ENCODE results near the gene SPG11. TPM values are rescaled to one million over a fixed set of nuclear protein-coding genes. Genes with fewer than 3 reads are reported as not detected.
"Not testable (repeated sequence)": the region's sequence is repeated elsewhere in the genome, so short reads cannot be mapped to it uniquely, and the experiment has no call there.

Gene SPG11
- total RNA-seq, 2 experiments from 2014 or later, result 83.2 to 96.4 TPM

GRCh38 chr15:44532275-44532674 is 131.2 kb downstream of the SPG11 start:
- peaks cover 12% of the 10 kb centered on the region for H3K4me1 Mint-ChIP-seq (ENCODE audit: low read depth)
- DNase-seq; H3K27ac Mint-ChIP-seq; H3K36me3 Mint-ChIP-seq (ENCODE audit: low read depth); H3K9me3 Mint-ChIP-seq; H3K27me3 Mint-ChIP-seq (ENCODE audit: low read depth); intact Hi-C loops (cut with micrococcal nuclease); H3K4me3 Mint-ChIP-seq: not testable (repeated sequence)
- CTCF ChIA-PET, result interaction anchor here (0.6 to 1.0 kb wide), 4 partner anchors 14 to 131 kb away, joined by 3 read pairs; partner anchors contain the start of gene SPG11

- Mint-ChIP-seq H3K27ac (no peak overlapping the region), H3K9me3 (no peaks in the 10 kb centered on the region), H3K4me3 (no peak overlapping the region), H3K27me3 (ENCODE audit: low read depth) (no peaks in the 10 kb centered on the region), H3K36me3 (ENCODE audit: low read depth) (peaks cover 4% of the 10 kb centered on the region), H3K4me1 (ENCODE audit: low read depth) (peaks cover 7% of the 10 kb centered on the region)
- no peak for DNase-seq
- CTCF ChIA-PET, result no interaction called here
- intact Hi-C loops (cut with micrococcal nuclease), result no loop called here
Observed at GRCh38 chr15:44530653-44531052, 132.8 kb downstream of the SPG11 start.

GRCh38 chr15:44529864-44530604 is 133.4 kb downstream of the SPG11 start:
- CTCF ChIA-PET, result no interaction called here
- Mint-ChIP-seq H3K9me3 (no peaks in the 10 kb centered on the region), H3K4me3 (no peak overlapping the region), H3K27ac (no peak overlapping the region), H3K36me3 (ENCODE audit: low read depth) (peaks cover 4% of the 10 kb centered on the region), H3K4me1 (ENCODE audit: low read depth) (peaks cover 5% of the 10 kb centered on the region), H3K27me3 (ENCODE audit: low read depth) (no peaks in the 10 kb centered on the region)
- intact Hi-C loops (cut with micrococcal nuclease), result no loop called here
- no peak for DNase-seq

GRCh38 chr15:44527241-44527640 is 136.2 kb downstream of the SPG11 start:
- Mint-ChIP-seq H3K27ac (no peak overlapping the region), H3K36me3 (ENCODE audit: low read depth) (peaks cover 4% of the 10 kb centered on the region), H3K27me3 (ENCODE audit: low read depth) (no peaks in the 10 kb centered on the region), H3K9me3 (no peaks in the 10 kb centered on the region), H3K4me3 (no peak overlapping the region), H3K4me1 (ENCODE audit: low read depth) (no peaks in the 10 kb centered on the region)
- CTCF ChIA-PET, result interaction anchor here (1.1 to 1.3 kb wide), 2 partner anchors 21 to 23 kb away, joined by 3 to 4 read pairs; no protein-coding TSS in a partner anchor
- intact Hi-C loops (cut with micrococcal nuclease), result no loop called here
- no peak for DNase-seq

GRCh38 chr15:44525018-44525417 is 138.4 kb downstream of the SPG11 start:
- Mint-ChIP-seq H3K36me3 (ENCODE audit: low read depth) (peaks cover 5% of the 10 kb centered on the region), H3K4me3 (no peak overlapping the region), H3K27ac (no peak overlapping the region), H3K9me3 (no peaks in the 10 kb centered on the region), H3K27me3 (ENCODE audit: low read depth) (no peaks in the 10 kb centered on the region), H3K4me1 (ENCODE audit: low read depth) (no peaks in the 10 kb centered on the region)
- no peak for DNase-seq
- intact Hi-C loops (cut with micrococcal nuclease), result no loop called here
- CTCF ChIA-PET, result no interaction called here

DNA sequence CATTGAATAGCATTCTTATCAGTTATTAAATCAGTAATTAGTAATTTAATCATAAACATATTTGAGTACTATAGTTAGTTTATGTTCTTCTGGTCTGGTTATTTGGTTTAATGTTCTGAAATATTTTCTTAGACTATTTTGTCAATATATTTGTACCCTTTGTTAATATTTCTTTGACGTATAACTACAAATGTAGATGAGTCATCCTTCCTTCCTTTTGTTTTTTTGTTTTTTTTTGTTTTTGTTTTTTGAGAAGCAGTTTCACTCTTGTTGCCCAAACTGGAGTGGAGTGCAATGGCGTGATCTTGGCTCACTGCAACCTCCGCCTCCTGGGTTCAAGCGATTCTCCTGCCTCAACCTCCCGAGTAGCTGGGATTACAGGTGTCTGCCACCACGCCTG is 143.9 kb downstream of the SPG11 start:
- Mint-ChIP-seq H3K27ac (no peak overlapping the region), H3K27me3 (ENCODE audit: low read depth) (no peaks in the 10 kb centered on the region), H3K9me3 (no peaks in the 10 kb centered on the region), H3K4me1 (ENCODE audit: low read depth) (peaks cover 2% of the 10 kb centered on the region), H3K4me3 (no peak overlapping the region), H3K36me3 (ENCODE audit: low read depth) (peaks cover 11% of the 10 kb centered on the region)
- DNase-seq, result no peak
- intact Hi-C loops (cut with micrococcal nuclease), result no loop called here
- CTCF ChIA-PET, result no interaction called here

GRCh38 chr15:44516436-44516835 is 147.0 kb downstream of the SPG11 start:
- intact Hi-C loops (cut with micrococcal nuclease), result no loop called here
- CTCF ChIA-PET, result interaction anchor here (0.6 to 0.8 kb wide), 2 partner anchors 186 to 191 kb away, joined by 3 to 4 read pairs; no protein-coding TSS in a partner anchor
- H3K4me3 Mint-ChIP-seq, result no peak overlapping the region
- H3K27me3 Mint-ChIP-seq (ENCODE audit: low read depth), result no peaks in the 10 kb centered on the region
- DNase-seq, result no peak
- peaks cover 2% of the 10 kb centered on the region for H3K4me1 Mint-ChIP-seq (ENCODE audit: low read depth)
- H3K27ac Mint-ChIP-seq, result no peak overlapping the region
- peaks cover 7% of the 10 kb centered on the region for H3K36me3 Mint-ChIP-seq (ENCODE audit: low read depth)
- H3K9me3 Mint-ChIP-seq, result no peaks in the 10 kb centered on the region

Other genes starting within 250 kb of the SPG11 start
- gene CTDSPL2, start 236.0 kb downstream of the SPG11 start, total RNA-seq, result 10 to 100 TPM; 61.8 to 63.7 TPM
- 10 to 100 TPM; 75.8 to 77.9 TPM for gene EIF3J, start 126.5 kb downstream of the SPG11 start, total RNA-seq
- gene PATL2, start 47.7 kb upstream of the SPG11 start, total RNA-seq, result 1 to 10 TPM; 6.1 to 6.3 TPM
- gene B2M, start 47.9 kb upstream of the SPG11 start, total RNA-seq, result 1,000 to 10,000 TPM; 5,387 to 5,703 TPM
- 10 to 100 TPM; 40.3 to 42.5 TPM for gene TRIM69, start 72.9 kb upstream of the SPG11 start, total RNA-seq

Data from activated naive CD4-positive, alpha-beta T cell treated with anti-CD3 and anti-CD28 coated beads for 36 hours (primary cell).